IPS DF 6.9 (cell line): ENCODE results near the gene GRM4.

Experiments used
- DNase-seq: peaks from one replicate; pipeline ENCODE4 v3.0.0-alpha.2; 2013; ENCODE audit warnings: low read depth, low spot score
- H3K27ac ChIP-seq: one replicate; pipeline ENCODE4 v1.5.1; 2013; ENCODE audit warnings: low read length, control low read depth
- H3K27me3 ChIP-seq: 2 replicates; pipeline ENCODE4 v1.6.1; 2013; ENCODE audit warnings: mild to moderate bottlenecking, low read length; ENCODE audit not compliant: control insufficient read depth, insufficient read depth
- H3K36me3 ChIP-seq: 2 replicates; pipeline ENCODE4 v1.6.1; 2013; ENCODE audit warnings: low read length; ENCODE audit not compliant: control insufficient read depth, insufficient read depth
- H3K4me1 ChIP-seq: 2 replicates; pipeline ENCODE4 v1.6.1; 2013; ENCODE audit warnings: low read length; ENCODE audit not compliant: control insufficient read depth, insufficient read depth
- H3K4me3 ChIP-seq: 2 replicates; pipeline ENCODE4 v1.5.1; 2013; ENCODE audit warnings: mild to moderate bottlenecking, low read length
- H3K9me3 ChIP-seq: 2 replicates; pipeline ENCODE4 v1.6.1; 2013; ENCODE audit warnings: low read length, inconsistent platforms; ENCODE audit not compliant: control insufficient read depth, insufficient read depth
- WGBS: extraction: QIAGEN DNeasy Blood & Tissue Kit; methylation state at CpG from one replicate; pipeline ENCODE4 v1.1.7; 2013; ENCODE audit warnings: mixed read lengths, missing lambda C conversion rate; ENCODE audit not compliant: insufficient read length, insufficient coverage; 5-methylcytosine and 5-hydroxymethylcytosine counted together

Gene GRM4

GRCh38 chr6:34071884-34072379 lies 74.0 kb downstream of the GRM4 start:
- H3K36me3 ChIP-seq, result no peaks in the 10 kb centered on the region
- no peak for DNase-seq
- H3K4me3 ChIP-seq, result no peak overlapping the region
- no peaks in the 10 kb centered on the region for H3K27me3 ChIP-seq
- WGBS, result no CpG with 5 or more reads among the region's 1 CpG
- no peaks in the 10 kb centered on the region for H3K9me3 ChIP-seq
- H3K4me1 ChIP-seq, result peaks cover 4% of the 10 kb centered on the region
- H3K27ac ChIP-seq, result no peak overlapping the region

GRCh38 chr6:34071136-34071883 lies 74.6 kb downstream of the GRM4 start:
- Histone ChIP-seq H3K4me1 (peaks cover 4% of the 10 kb centered on the region), H3K36me3 (no peaks in the 10 kb centered on the region), H3K9me3 (no peaks in the 10 kb centered on the region), H3K27me3 (no peaks in the 10 kb centered on the region), H3K27ac (no peak overlapping the region), H3K4me3 (no peak overlapping the region)
- 100% methylated on average over 3 of the region's 3 CpGs for WGBS
- DNase-seq, result no peak

- Histone ChIP-seq H3K36me3 (no peaks in the 10 kb centered on the region), H3K27me3 (no peaks in the 10 kb centered on the region), H3K4me3 (no peak overlapping the region), H3K9me3 (no peaks in the 10 kb centered on the region), H3K27ac (no peak overlapping the region), H3K4me1 (peaks cover 4% of the 10 kb centered on the region)
- no peak for DNase-seq
- 100% methylated on average over 3 of the region's 15 CpGs for WGBS
These were observed 75.4 kb downstream of the GRM4 start for GRCh38 chr6:34070315-34071135.

- DNase-seq, result no peak
These were observed 77.3 kb downstream of the GRM4 start for GRCh38 chr6:34068462-34069044.

GRCh38 chr6:34067814-34068213 lies 78.1 kb downstream of the GRM4 start:
- DNase-seq, result no peak
- no peak overlapping the region for H3K27ac ChIP-seq
- no CpG with 5 or more reads among the region's 13 CpGs for WGBS
- H3K4me3 ChIP-seq, result no peak overlapping the region
- H3K27me3 ChIP-seq, result no peaks in the 10 kb centered on the region
- no peaks in the 10 kb centered on the region for H3K36me3 ChIP-seq
- no peaks in the 10 kb centered on the region for H3K9me3 ChIP-seq
- H3K4me1 ChIP-seq, result peaks cover 4% of the 10 kb centered on the region

More at GRCh38 chr6:34068462-34069044, 77.3 kb downstream of the GRM4 start:
- no peak overlapping the region for H3K27ac ChIP-seq
- H3K4me1 ChIP-seq, result peaks cover 4% of the 10 kb centered on the region
- H3K27me3 ChIP-seq, result no peaks in the 10 kb centered on the region
- H3K4me3 ChIP-seq, result no peak overlapping the region
- no CpG with 5 or more reads among the region's 8 CpGs for WGBS
- H3K36me3 ChIP-seq, result no peaks in the 10 kb centered on the region
- no peaks in the 10 kb centered on the region for H3K9me3 ChIP-seq

- no peak for DNase-seq
- H3K27ac ChIP-seq, result no peak overlapping the region
- no peaks in the 10 kb centered on the region for H3K36me3 ChIP-seq
- H3K9me3 ChIP-seq, result no peaks in the 10 kb centered on the region
- H3K4me3 ChIP-seq, result no peak overlapping the region
- H3K4me1 ChIP-seq, result peaks cover 4% of the 10 kb centered on the region
- WGBS, result 100% methylated on average over 5 of the region's 21 CpGs
- no peaks in the 10 kb centered on the region for H3K27me3 ChIP-seq
These were observed 78.8 kb downstream of the GRM4 start for GRCh38 chr6:34066772-34067770.

GRCh38 chr6:34066218-34066571 lies 79.7 kb downstream of the GRM4 start:
- no peak for DNase-seq
- H3K4me3 ChIP-seq, result no peak overlapping the region
- no peaks in the 10 kb centered on the region for H3K9me3 ChIP-seq
- peaks cover 4% of the 10 kb centered on the region for H3K4me1 ChIP-seq
- WGBS, result no CpG with 5 or more reads among the region's 5 CpGs
- no peaks in the 10 kb centered on the region for H3K36me3 ChIP-seq
- no peak overlapping the region for H3K27ac ChIP-seq
- no peaks in the 10 kb centered on the region for H3K27me3 ChIP-seq

GRCh38 chr6:34065466-34066217 lies 80.2 kb downstream of the GRM4 start:
- H3K9me3 ChIP-seq, result no peaks in the 10 kb centered on the region
- no peak overlapping the region for H3K4me3 ChIP-seq
- no peak for DNase-seq
- no CpG with 5 or more reads among the region's 24 CpGs for WGBS
- H3K36me3 ChIP-seq, result no peaks in the 10 kb centered on the region
- H3K27ac ChIP-seq, result no peak overlapping the region
- H3K4me1 ChIP-seq, result peaks cover 4% of the 10 kb centered on the region
- H3K27me3 ChIP-seq, result no peaks in the 10 kb centered on the region

- H3K4me1 ChIP-seq, result peaks cover 4% of the 10 kb centered on the region
- no peaks in the 10 kb centered on the region for H3K36me3 ChIP-seq
- H3K9me3 ChIP-seq, result no peaks in the 10 kb centered on the region
- WGBS, result no CpG with 5 or more reads among the region's 7 CpGs
- H3K4me3 ChIP-seq, result no peak overlapping the region
- no peak overlapping the region for H3K27ac ChIP-seq
- no peaks in the 10 kb centered on the region for H3K27me3 ChIP-seq
- DNase-seq, result no peak
These were observed 81.2 kb downstream of the GRM4 start for GRCh38 chr6:34064675-34065074.
